Measurements from ENCODE around the gene MEF2A.

The MEF2A gene

GRCh38 chr15:99671926-99672635 is 106.3 kb downstream of the MEF2A start:
- H3K4me3 ChIP-seq (ENCODE audit: low read depth, low read length): no peak overlapping the region
- DNase-seq (ENCODE audit: low read depth): no peak
- no peak for TF ChIP-seq CTCF (IDR thresholded peaks at IDR 0.05; ENCODE audit: control insufficient read depth, extremely low read depth, insufficient read depth)

- H3K4me3 ChIP-seq (ENCODE audit: low read depth, low read length): no peak overlapping the region
- TF ChIP-seq CTCF (IDR thresholded peaks at IDR 0.05; ENCODE audit: control insufficient read depth, extremely low read depth, insufficient read depth): no peak
- DNase-seq (ENCODE audit: low read depth): no peak
These were observed 107.3 kb downstream of the MEF2A start for GRCh38 chr15:99673111-99673510.

- no peak overlapping the region for H3K4me3 ChIP-seq (ENCODE audit: low read depth, low read length)
- no peak for DNase-seq (ENCODE audit: low read depth)
- no peak for TF ChIP-seq CTCF (IDR thresholded peaks at IDR 0.05; ENCODE audit: control insufficient read depth, extremely low read depth, insufficient read depth)
These were observed 108.5 kb downstream of the MEF2A start for GRCh38 chr15:99674279-99674678.

GRCh38 chr15:99677540-99678134 is 111.9 kb downstream of the MEF2A start:
- no peak overlapping the region for H3K4me3 ChIP-seq (ENCODE audit: low read depth, low read length)
- no peak for DNase-seq (ENCODE audit: low read depth)
- TF ChIP-seq CTCF (IDR thresholded peaks at IDR 0.05; ENCODE audit: control insufficient read depth, extremely low read depth, insufficient read depth): no peak

- H3K4me3 ChIP-seq (ENCODE audit: low read depth, low read length): no peak overlapping the region
- DNase-seq (ENCODE audit: low read depth): no peak
- TF ChIP-seq CTCF (IDR thresholded peaks at IDR 0.05; ENCODE audit: control insufficient read depth, extremely low read depth, insufficient read depth): no peak
These were observed 114.5 kb downstream of the MEF2A start for GRCh38 chr15:99680276-99680675.

GRCh38 chr15:99681990-99682389 is 116.2 kb downstream of the MEF2A start:
- no peak for TF ChIP-seq CTCF (IDR thresholded peaks at IDR 0.05; ENCODE audit: control insufficient read depth, extremely low read depth, insufficient read depth)
- H3K4me3 ChIP-seq (ENCODE audit: low read depth, low read length): no peak overlapping the region
- no peak for DNase-seq (ENCODE audit: low read depth)

- no peak overlapping the region for H3K4me3 ChIP-seq (ENCODE audit: low read depth, low read length)
- no peak for DNase-seq (ENCODE audit: low read depth)
- no peak for TF ChIP-seq CTCF (IDR thresholded peaks at IDR 0.05; ENCODE audit: control insufficient read depth, extremely low read depth, insufficient read depth)
These were observed 116.7 kb downstream of the MEF2A start for GRCh38 chr15:99682455-99682854.

Measured in LNCaP clone FGC (cell line).